Endothelial cell (in vitro differentiated cells): Measurements from ENCODE around the gene SECISBP2L. TPM values are rescaled to one million over a fixed set of nuclear protein-coding genes. Genes with fewer than 3 reads are reported as not detected.

Experiments used
- DNase-seq: peaks from one replicate; pipeline ENCODE4 v3.0.0; 2021; ENCODE audit warnings: low spot score
- H3K27ac Mint-ChIP-seq: one replicate; pipeline ENCODE4 v1.8.0; 2021; ENCODE audit warnings: mixed read lengths, inconsistent platforms; ENCODE audit not compliant: unreplicated experiment
- H3K27me3 Mint-ChIP-seq: one replicate; pipeline ENCODE4 v1.8.0; 2021; ENCODE audit warnings: mild to moderate bottlenecking, moderate library complexity, mixed read lengths, inconsistent platforms; ENCODE audit not compliant: unreplicated experiment
- H3K36me3 Mint-ChIP-seq: one replicate; pipeline ENCODE4 v1.8.0; 2021; ENCODE audit warnings: mild to moderate bottlenecking, low read depth, mixed read lengths, inconsistent platforms; ENCODE audit not compliant: unreplicated experiment
- H3K4me1 Mint-ChIP-seq: one replicate; pipeline ENCODE4 v1.8.0; 2021; ENCODE audit warnings: mild to moderate bottlenecking, mixed read lengths, inconsistent platforms; ENCODE audit not compliant: unreplicated experiment
- H3K4me3 Mint-ChIP-seq: one replicate; pipeline ENCODE4 v1.8.0; 2021; ENCODE audit warnings: mild to moderate bottlenecking, mixed read lengths, inconsistent platforms; ENCODE audit not compliant: unreplicated experiment
- H3K9me3 Mint-ChIP-seq: one replicate; pipeline ENCODE4 v1.8.0; 2021; ENCODE audit warnings: mixed read lengths, inconsistent platforms; ENCODE audit not compliant: unreplicated experiment
- CTCF ChIP-seq: fragments of 200-600 bp; sonication (generic); IDR thresholded peaks from one replicate; pipeline ENCODE4 v1.5.0; 2021; ENCODE audit warnings: antibody characterized with exemption; ENCODE audit not compliant: unreplicated experiment
- total RNA-seq: library from RNA; stranded (reverse); fragmentation: NEBNext Ultra II Directional; extraction: Animal tissue kit (Norgen Biotek cat#: 25700); gene quantifications from one replicate; pipeline ENCODE4 v1.2.1, GENCODE V29; 2021; ENCODE audit not compliant: unreplicated experiment

SECISBP2L gene
- total RNA-seq, 1 donor from 2014 or later = 44.3 TPM

GRCh38 chr15:49085696-49086459 lies 39.6 kb upstream of the SECISBP2L start:
- Mint-ChIP-seq H3K4me3 (no peak overlapping the region), H3K27ac (no peak overlapping the region), H3K27me3 (no peaks in the 10 kb centered on the region), H3K4me1 (peaks cover 3% of the 10 kb centered on the region), H3K36me3 (no peaks in the 10 kb centered on the region), H3K9me3 (no peaks in the 10 kb centered on the region)
- DNase-seq = no peak
- no peak for TF ChIP-seq CTCF

- Mint-ChIP-seq H3K36me3 (no peaks in the 10 kb centered on the region), H3K4me1 (peaks cover 3% of the 10 kb centered on the region), H3K4me3 (no peak overlapping the region), H3K9me3 (no peaks in the 10 kb centered on the region), H3K27me3 (no peaks in the 10 kb centered on the region), H3K27ac (no peak overlapping the region)
- TF ChIP-seq CTCF = no peak
- no peak for DNase-seq
Measured at GRCh38 chr15:49084285-49084570, 38.0 kb upstream of the SECISBP2L start.

GRCh38 chr15:49083401-49084284 lies 37.4 kb upstream of the SECISBP2L start:
- no peak for TF ChIP-seq CTCF
- Mint-ChIP-seq H3K9me3 (no peaks in the 10 kb centered on the region), H3K36me3 (no peaks in the 10 kb centered on the region), H3K27ac (no peak overlapping the region), H3K4me3 (no peak overlapping the region), H3K4me1 (peaks cover 3% of the 10 kb centered on the region), H3K27me3 (no peaks in the 10 kb centered on the region)
- DNase-seq = no peak

GRCh38 chr15:49082960-49083359 lies 36.7 kb upstream of the SECISBP2L start:
- H3K36me3 Mint-ChIP-seq = no peaks in the 10 kb centered on the region
- no peaks in the 10 kb centered on the region for H3K27me3 Mint-ChIP-seq
- TF ChIP-seq CTCF = no peak
- H3K9me3 Mint-ChIP-seq = no peaks in the 10 kb centered on the region
- H3K4me3 Mint-ChIP-seq = no peak overlapping the region
- peaks cover 3% of the 10 kb centered on the region for H3K4me1 Mint-ChIP-seq
- DNase-seq = no peak
- H3K27ac Mint-ChIP-seq = no peak overlapping the region
